ENCODE measurements around the gene PPP1R18. TPM values are rescaled to one million over a fixed set of nuclear protein-coding genes. Genes with fewer than 3 reads are reported as not detected.

Gene PPP1R18
- total RNA-seq, 1 experiment from 2014 or later: 49.9 TPM

- ChIA-PET POLR2A (ENCODE audit: unreplicated experiment) (interaction anchor here (0.6 kb wide), 1 partner anchor 10 kb away, joined by 4 read pairs; no protein-coding TSS in a partner anchor), CTCF (interaction anchor here (0.6 to 1.4 kb wide), 2 partner anchors 39 to 42 kb away, joined by 3 to 7 read pairs; no protein-coding TSS in a partner anchor)
- BruUV-seq (replicated peaks): no TSS peak
- peaks cover 78% of the 10 kb centered on the region for H3K79me2 ChIP-seq (ENCODE audit: low read length)
- H3K36me3 ChIP-seq (ENCODE audit: low read depth, low read length): peaks cover 37% of the 10 kb centered on the region
- TF ChIP-seq EZH2 (IDR thresholded peaks at IDR 0.05; ENCODE audit: low read length, unreplicated experiment) (no peak), CTCF (conservative IDR thresholded peaks at IDR 0.05; ENCODE audit: low read depth, low read length) (no peak), EZH2phosphoT487 (IDR thresholded peaks at IDR 0.05; ENCODE audit: borderline replicate concordance, low read length) (no peak)
- H3K4me2 ChIP-seq (ENCODE audit: low read length): peak overlapping the region; percentile 93
- H3K9me2 ChIP-seq (replicated peaks; ENCODE audit: low read length): no peaks in the 10 kb centered on the region
- ATAC-seq: peak; percentile 2
- peak overlapping the region; percentile 95 for H3K27ac ChIP-seq (ENCODE audit: low read length)
- no peak overlapping the region for H2AFZ ChIP-seq (ENCODE audit: low read length)
- intact Hi-C loops (cut with micrococcal nuclease): loop anchor here (1.0 to 10.0 kb wide), 4 partner anchors 39 to 237 kb away; partner anchors contain the start of genes C6orf136 and HLA-E
- H3K4me3 ChIP-seq (ENCODE audit: low read length): peak overlapping the region; percentile 94
- H4K20me1 ChIP-seq (ENCODE audit: low read length): peaks cover 32% of the 10 kb centered on the region
- H3K27me3 ChIP-seq (ENCODE audit: low read length): no peaks in the 10 kb centered on the region
- H3K9ac ChIP-seq (ENCODE audit: low read length): peak overlapping the region; percentile 99
- peak; percentile 92 for DNase-seq
- no peaks in the 10 kb centered on the region for H3K9me3 ChIP-seq (ENCODE audit: low read length)
- peaks cover 24% of the 10 kb centered on the region for H3F3A ChIP-seq (ENCODE audit: low read length, unreplicated experiment)
- H3K4me1 ChIP-seq (ENCODE audit: insufficient read depth, low read length): peaks cover 35% of the 10 kb centered on the region
Measured at GRCh38 chr6:30721198-30722024, 35.0 kb upstream of the PPP1R18 start.

DNA sequence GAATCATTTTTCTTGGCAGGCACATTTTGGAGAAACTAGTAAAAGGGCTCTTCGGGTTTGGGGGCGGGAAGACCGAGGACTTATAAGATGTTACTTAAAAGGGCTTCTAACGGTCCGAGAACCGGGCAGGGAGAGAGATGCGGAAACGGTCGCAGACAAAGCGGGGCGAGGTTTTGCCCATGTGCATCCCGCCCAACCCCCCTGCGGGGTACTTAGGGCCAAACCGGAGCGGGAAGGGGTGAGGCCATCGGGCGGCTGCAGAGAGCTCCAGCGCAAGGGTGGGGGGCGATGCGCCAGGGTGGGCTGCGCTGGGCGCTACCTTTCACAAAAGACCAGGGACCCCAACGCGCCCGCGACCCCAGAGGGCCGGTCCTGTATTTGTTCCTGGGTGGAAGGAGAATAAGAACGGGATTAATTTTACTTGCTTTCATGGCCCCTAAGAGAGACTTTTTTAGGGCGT lies 34.3 kb upstream of the PPP1R18 start:
- peaks cover 41% of the 10 kb centered on the region for H3K4me1 ChIP-seq (ENCODE audit: insufficient read depth, low read length)
- H2AFZ ChIP-seq (ENCODE audit: low read length): no peak overlapping the region
- ATAC-seq: no peak

More for the DNA sequence above, 34.3 kb upstream of the PPP1R18 start:
- H3K9me3 ChIP-seq (ENCODE audit: low read length): no peaks in the 10 kb centered on the region
- TF ChIP-seq EZH2 (IDR thresholded peaks at IDR 0.05; ENCODE audit: low read length, unreplicated experiment): no peak
- no peak for TF ChIP-seq EZH2phosphoT487 (IDR thresholded peaks at IDR 0.05; ENCODE audit: borderline replicate concordance, low read length)
- CTCF ChIA-PET: interaction anchor here (0.5 kb wide), 1 partner anchor 100 kb away, joined by 3 read pairs; no protein-coding TSS in a partner anchor
- POLR2A ChIA-PET (ENCODE audit: unreplicated experiment): interaction anchor here (0.6 kb wide), 1 partner anchor 10 kb away, joined by 4 read pairs; no protein-coding TSS in a partner anchor
- H4K20me1 ChIP-seq (ENCODE audit: low read length): peaks cover 32% of the 10 kb centered on the region
- H3F3A ChIP-seq (ENCODE audit: low read length, unreplicated experiment): peaks cover 23% of the 10 kb centered on the region
- H3K27ac ChIP-seq (ENCODE audit: low read length): peak overlapping the region; percentile 95
- TSS peak; percentile 31 for BruUV-seq (replicated peaks)
- peak overlapping the region; percentile 94 for H3K4me3 ChIP-seq (ENCODE audit: low read length)
- H3K9me2 ChIP-seq (replicated peaks; ENCODE audit: low read length): no peaks in the 10 kb centered on the region
- H3K36me3 ChIP-seq (ENCODE audit: low read depth, low read length): peaks cover 37% of the 10 kb centered on the region
- intact Hi-C loops (cut with micrococcal nuclease): loop anchor here (1.0 to 10.0 kb wide), 4 partner anchors 74 to 236 kb away; partner anchors contain the start of genes C6orf136, HLA-E, MRPS18B and PPP1R10
- peak overlapping the region; percentile 93 for H3K4me2 ChIP-seq (ENCODE audit: low read length)
- peak overlapping the region; percentile 99 for H3K9ac ChIP-seq (ENCODE audit: low read length)
- H3K27me3 ChIP-seq (ENCODE audit: low read length): no peaks in the 10 kb centered on the region
- peak; percentile 50 for DNase-seq
- H3K79me2 ChIP-seq (ENCODE audit: low read length): peaks cover 84% of the 10 kb centered on the region

Data from PC-3 (cell line).